ENCODE results near the gene CNBD2.
"Not testable (repeated sequence)": the region's sequence is repeated elsewhere in the genome, so short reads cannot be mapped to it uniquely, and the experiment has no call there.

Gene CNBD2

DNA sequence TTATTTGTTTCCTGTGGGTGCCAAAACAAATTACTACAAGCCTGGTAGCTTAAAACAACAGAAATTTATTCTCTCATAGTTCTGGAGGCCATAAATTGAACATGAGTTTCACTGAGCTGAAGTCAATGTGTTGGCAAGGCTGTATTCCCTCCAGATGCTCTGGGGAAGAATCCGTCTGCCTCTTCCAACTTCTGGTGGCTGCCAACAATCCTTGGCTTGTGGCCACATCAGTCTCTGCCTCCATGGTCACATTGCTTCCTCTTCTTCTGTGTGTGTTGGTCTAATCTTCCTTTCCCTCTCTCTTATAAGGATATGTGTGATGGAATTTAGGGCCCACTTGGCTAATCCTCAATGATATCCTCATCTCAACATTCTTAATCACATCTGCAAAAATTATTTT, 93.4 kb downstream of the CNBD2 start:
- no peak for DNase-seq (ENCODE audit: low read depth in 2 of 2, low spot score in 1 of 2)

DNA sequence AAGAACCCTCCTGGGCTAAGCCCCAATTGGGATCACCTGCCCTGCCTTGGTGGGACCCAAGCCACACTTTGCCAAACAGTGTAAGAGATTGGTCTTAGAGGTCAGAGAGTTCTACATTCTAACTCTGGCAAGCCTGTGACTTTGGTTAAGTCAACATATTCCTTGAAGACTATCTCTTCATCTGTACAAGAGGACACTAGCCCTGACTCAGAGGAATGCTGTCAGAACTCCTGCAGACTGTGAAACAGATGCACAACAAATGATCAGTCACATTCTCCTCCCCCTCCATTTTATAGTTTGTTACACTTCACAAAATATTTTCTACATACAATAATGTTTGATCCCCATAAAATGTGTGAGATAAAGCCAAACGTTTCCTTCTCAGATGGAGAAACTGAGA, 94.4 kb downstream of the CNBD2 start:
- no peak for DNase-seq (ENCODE audit: low read depth in 2 of 2, low spot score in 1 of 2)

DNA sequence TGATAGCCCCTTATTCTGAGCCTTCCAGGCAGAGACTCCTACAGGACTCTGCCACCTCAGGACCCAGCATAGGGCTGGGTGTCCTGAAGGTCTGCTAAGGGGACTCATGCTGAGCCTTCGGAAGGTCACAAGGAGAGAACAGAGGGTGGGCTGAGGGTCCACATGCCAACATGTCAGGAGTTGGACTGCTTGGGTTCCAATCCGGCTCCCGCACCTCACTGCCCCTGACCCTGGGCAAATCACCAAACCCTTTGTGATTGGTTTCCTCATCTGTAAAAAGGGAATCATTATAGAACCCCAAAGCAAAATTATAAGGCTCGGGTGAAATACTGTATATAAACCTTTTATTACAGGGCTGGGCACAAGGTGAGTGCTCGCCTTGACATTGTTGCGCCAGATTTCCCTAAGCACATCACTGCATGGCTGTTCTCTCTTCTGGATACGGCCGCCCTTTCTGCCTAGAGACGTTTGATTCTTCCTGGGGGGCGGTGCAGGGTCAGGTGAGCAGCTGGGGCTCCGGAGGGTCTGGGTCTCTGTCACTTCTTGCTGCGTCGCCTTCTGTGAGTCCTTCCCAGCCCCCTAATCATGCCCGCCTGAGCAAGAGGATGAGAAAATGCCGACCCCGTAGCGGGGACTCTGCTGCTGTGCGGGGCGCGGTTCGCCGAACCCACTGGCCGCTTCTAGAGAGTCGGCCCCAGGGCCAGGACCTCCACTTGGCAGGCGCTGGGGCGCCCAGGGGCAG, 95.7 kb downstream of the CNBD2 start:
- no peak for DNase-seq (ENCODE audit: low read depth in 2 of 2, low spot score in 1 of 2)

DNA sequence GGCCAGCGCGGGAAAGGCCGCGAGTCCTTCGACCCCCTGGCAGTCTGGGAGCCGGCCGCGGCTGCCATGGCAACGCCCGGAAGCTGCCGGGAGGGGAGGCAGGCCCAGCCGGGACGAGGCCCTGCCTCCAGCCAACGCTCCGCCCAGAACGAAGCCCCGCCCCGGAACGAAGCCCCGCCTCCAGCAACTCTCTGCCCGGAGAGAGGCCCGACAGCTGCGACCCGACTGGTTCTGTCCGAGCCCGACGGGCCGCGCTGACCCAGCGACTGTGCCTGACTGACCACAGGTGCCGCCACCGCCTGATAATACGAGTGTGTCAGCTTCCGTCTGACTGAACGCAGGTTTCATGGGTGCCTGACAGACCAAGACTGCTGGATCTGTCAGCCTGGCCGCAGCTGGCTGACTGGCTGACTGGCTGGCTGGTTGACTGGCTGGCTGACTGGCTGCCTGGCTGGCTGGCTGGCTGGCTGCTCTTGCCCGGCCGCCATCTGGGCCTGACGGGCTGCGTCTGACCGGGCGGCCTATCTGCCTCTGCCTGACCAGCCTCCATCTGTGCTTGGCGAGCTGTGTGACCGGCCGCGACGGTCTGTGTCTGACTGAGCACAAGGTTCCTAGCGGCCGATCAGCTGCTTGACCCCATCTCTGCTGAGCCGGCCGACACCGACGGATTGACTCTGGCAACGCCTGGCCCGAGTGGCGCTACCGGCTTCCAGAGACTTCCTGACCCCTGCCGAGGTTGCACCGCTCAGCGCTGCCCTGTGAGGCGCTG, 96.5 kb downstream of the CNBD2 start:
- DNase-seq (ENCODE audit: low read depth in 2 of 2, low spot score in 1 of 2): peak; percentile 85 to 92

DNA sequence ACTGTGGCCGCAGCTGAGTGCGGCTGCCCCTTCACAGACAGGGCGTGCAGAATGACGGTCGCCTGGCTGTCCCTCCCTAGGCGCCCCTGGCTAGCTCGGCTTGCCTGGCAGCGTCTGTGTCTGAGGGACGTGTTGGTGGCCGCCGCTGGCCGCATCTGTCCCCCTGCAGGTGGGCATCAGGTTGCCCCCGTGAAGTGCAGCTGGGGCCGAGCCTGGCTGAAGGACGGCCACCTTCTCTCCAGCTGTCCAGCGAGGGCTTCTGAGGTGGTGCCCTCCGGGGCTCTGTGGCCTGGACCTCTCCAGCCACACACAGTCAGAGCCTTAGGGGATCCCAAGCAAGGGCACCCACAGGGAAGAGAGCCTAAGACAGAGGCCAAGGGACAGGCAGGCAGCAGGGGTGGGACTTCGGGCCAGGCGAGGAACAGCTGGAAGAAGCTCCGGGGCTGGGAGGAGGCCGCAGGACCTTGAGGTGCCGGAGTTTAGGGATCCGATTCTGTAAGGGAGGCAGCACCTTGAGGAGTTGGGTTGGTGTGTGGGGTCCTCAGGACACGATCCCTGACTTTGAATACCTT, 97.1 kb downstream of the CNBD2 start:
- DNase-seq (ENCODE audit: low read depth in 2 of 2, low spot score in 1 of 2): no peak

DNA sequence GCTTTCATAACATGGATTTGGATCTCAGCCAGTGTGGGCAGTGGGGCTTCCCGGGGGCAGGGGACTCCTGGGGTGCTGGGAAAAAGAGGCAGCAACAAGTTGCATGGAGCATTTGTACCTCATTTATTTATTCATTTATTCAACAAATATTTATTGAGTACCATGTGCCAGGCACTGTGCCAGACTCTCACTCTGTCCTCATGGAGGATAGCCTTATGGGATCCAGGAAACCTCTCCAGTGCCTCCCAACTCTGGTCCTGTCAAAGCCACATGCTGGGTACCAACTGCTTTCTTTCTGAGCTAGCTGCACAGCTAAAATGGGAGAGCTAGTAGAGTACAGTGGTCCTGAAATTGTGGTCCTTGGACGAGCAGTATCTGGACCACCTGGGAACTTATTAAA, 98.4 kb downstream of the CNBD2 start:
- DNase-seq (ENCODE audit: low read depth in 2 of 2, low spot score in 1 of 2): no peak

DNA sequence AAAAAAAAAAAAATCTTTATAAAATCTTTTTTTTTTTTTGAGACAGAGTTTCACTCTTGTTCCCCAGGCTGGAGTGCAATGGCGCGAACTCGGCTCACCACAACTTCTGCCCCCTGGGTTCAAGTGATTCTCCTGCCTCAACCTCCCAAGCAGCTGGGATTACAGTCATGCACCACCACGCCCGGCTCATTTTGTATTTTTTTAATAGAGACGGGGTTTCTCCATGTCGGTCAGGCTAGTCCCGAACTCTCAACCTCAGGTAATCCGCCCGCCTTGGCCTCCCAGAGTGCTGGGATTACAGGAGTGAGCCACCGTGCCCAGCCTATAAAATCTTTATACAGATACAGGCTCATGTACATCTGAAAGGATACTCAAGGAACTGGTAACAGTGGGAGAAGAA, 100.1 kb downstream of the CNBD2 start:
- DNase-seq (ENCODE audit: low read depth in 2 of 2, low spot score in 1 of 2): not testable (repeated sequence)

DNA sequence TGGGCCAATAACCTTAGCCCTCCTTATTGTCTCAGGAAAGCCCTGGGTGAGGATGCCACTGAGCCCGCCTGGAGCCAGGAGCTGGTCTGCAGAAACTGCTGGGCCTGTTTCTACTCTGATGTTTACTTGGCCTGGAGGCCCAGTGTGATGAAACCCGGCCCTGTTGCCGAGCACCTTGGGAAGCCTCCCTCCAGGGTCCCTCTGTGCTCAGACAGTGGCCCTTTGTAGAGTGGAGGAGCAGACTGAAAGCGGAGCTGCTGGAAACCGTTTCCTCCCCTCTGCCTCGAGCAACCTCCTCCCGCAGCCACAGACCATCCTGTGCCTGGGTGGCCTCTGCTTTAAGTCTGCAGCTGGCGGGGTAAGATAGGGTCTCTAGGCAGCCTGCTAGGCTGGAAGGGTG, 102.1 kb downstream of the CNBD2 start:
- no peak for DNase-seq (ENCODE audit: low read depth in 2 of 2, low spot score in 1 of 2)

DNA sequence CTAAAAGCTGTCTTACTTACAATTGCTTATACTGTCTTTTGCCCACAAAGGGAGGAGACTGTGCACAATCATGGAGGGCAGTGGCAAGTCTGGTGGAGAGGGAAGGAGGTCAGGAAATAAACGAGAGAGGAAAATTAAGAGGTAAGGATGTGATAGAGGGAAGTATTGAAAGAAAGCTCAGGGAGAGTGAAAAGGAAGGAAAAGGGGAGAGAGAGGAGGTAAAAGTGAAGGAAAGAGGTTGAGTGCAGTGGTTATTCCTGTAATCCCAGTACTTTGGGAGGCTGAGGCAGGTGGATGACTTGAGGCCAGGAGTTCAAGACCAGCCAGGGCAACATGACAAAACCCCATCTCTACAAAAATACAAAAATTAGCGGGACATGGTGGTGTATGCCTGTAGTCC, 103.5 kb downstream of the CNBD2 start:
- DNase-seq (ENCODE audit: low read depth in 2 of 2, low spot score in 1 of 2): no peak

DNA sequence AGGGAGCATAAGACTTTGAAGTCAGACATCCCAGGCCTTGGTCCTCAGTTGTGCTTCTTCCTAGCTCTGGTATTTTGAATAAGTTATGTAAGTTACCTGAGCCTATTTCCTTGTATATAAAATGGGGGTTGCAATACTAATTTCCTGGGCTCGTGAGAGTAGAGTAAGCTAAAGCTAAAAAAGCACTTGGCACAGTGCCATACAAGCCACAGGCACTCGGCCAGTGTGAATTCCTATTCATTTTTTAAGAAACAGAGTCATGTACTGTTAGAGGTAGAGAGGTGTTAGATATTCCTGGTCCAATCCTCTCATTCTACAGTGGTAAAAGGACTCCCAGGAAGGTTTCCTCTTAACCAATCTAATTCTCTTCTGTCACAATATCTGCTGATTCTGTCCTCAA, 106.6 kb downstream of the CNBD2 start:
- DNase-seq (ENCODE audit: low read depth in 2 of 2, low spot score in 1 of 2): no peak

DNA sequence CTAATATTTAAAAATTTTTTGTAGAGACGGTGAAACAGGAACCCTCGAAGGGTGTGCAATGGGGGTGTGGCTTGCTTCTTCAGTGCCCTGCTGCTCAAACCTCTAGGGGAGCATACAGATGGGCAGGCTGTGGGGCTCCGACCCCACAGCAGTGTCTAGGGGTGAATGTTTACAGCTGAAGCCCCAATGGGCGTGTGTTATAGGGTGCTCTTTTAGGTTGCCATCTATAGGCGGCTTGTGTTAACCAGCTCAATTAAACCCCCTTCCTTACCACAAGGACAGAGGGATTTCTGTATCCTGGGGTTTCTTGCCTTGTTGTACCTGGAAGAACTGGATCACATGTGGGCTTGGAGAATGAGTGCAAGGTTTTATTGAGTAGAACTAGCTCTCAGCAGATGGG, 109.4 kb downstream of the CNBD2 start:
- not testable (repeated sequence) for DNase-seq (ENCODE audit: low read depth in 2 of 2, low spot score in 1 of 2)

DNA sequence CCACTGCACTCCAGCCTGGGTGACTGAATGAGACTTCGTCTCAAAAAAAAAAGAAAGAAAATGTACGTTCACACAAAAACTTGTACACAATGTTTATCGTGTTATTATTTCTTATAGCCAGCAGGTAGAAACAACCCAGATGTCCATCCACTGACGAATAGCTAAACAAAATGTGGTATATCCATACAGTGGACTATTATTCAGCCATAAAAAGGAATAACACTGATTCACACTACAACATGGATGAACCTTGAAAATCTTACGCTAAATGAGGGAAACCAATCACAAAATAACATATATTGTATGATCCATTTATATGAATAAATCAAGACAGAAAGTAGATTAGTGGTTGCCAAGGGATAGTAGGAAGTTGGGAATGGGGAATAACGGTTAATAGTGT, 111.1 kb downstream of the CNBD2 start:
- no peak for DNase-seq (ENCODE audit: low read depth in 2 of 2, low spot score in 1 of 2)

DNA sequence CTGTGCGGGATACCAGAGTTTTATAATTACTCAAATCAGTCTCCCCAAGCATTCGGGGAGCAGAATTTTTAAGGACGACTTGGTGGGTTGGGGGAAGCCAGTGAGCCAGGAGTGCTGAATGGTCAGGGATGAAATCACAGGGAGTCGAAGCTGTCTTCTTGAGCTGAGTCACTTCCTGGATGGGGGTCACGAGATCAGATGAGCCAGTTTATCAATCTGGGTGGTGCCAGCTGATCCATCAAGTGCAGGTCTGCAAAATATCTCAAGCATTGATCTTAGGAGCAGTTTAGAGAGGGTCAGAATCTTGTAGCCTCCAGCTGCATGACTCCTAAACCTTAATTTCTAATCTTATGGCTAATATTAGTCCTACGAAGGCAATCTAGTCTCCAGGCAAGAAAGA, 111.6 kb downstream of the CNBD2 start:
- not testable (repeated sequence) for DNase-seq (ENCODE audit: low read depth in 2 of 2, low spot score in 1 of 2)
